Adipose tissue (tissue), 3 donors: ENCODE measurements around the gene C3orf52. TPM values are rescaled to one million over a fixed set of nuclear protein-coding genes. Genes with fewer than 3 reads are reported as not detected.

Source experiments
- H3K27ac ChIP-seq: one replicate; pipeline ENCODE4 v1.5.1; 2013; ENCODE audit warnings: low read depth, low read length
- WGBS, 3 donors: extraction: QIAGEN DNeasy Blood & Tissue Kit; methylation state at CpG; one replicate each; pipeline ENCODE4 v1.1.7; 2013; 5-methylcytosine and 5-hydroxymethylcytosine counted together
- polyA plus RNA-seq, 3 donors: library from polyadenylated mRNA; stranded (reverse); fragments of 200-250 nt; gene quantifications; one replicate each; pipeline ENCODE4 v1.2.3, GENCODE V29; 2013
- donor health status: healthy with polysubstance abuse.
- donor health status: Bipolar disorder and iron deficiency.
- donor health status: healthy.

The C3orf52 gene
- polyA plus RNA-seq, 3 donors: 0.22 to 10.8 (median 3.4) TPM

DNA sequence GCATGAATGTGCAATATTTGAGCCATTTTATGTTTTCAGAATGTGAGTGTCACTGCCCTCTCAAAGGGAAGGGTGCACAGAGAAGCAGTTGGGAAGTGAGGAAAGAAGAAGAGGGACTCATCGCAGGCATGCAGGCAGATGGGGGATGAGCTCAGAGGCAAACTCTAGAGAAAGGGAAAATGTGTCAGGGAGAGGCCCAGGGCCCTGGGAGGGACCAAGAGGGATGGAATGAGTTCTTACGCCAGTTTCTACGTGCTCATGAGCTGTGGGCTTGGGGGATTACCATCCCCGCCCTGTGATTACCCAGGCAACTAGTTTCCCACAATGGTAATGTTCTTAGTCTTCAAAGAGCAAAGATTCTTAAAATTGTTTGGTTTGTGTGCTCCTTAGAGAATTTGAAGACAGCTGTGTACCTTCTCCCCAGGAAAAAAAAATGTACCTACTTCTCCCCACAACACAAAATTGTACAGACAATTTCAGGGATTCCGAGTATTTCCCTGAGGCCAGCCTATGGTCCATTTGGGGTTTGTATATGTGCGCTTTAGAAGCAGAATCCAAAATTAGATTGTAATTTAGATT, 29.1 kb downstream of the C3orf52 start:
- 79 to 87% (median 84%) methylated on average over 6 of the region's 6 CpGs for WGBS, 3 donors
- no peak overlapping the region for H3K27ac ChIP-seq

DNA sequence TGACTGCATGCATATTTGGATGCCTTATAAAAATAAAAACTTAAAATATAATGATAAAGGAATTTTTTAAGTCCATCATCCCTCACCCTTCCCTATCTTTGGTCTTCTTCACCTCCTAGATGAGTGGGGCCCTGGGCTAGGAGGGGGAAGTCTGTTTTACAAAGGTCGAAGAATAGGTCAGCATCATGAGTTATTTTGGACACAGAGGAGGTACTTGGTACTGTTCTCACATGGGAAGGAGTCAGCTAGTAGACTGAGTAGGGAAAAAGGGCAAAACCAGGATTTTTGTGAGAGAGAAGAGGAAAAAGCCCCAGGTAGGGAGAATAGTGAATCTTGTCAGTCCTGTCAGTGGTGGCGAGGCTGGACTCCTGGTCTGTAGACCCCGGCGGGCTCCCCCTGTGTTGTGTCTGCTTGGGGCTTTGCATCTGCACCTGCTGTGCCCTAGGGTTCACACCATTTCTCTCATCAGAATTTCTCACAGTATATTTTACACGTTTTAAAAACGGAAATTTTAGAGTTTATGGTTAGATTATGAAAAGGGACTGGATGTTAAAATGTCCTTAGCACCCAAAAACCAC, 29.7 kb downstream of the C3orf52 start:
- no peak overlapping the region for H3K27ac ChIP-seq
- 84 to 90% (median 86%) methylated on average over 6 of the region's 6 CpGs for WGBS, 3 donors

DNA sequence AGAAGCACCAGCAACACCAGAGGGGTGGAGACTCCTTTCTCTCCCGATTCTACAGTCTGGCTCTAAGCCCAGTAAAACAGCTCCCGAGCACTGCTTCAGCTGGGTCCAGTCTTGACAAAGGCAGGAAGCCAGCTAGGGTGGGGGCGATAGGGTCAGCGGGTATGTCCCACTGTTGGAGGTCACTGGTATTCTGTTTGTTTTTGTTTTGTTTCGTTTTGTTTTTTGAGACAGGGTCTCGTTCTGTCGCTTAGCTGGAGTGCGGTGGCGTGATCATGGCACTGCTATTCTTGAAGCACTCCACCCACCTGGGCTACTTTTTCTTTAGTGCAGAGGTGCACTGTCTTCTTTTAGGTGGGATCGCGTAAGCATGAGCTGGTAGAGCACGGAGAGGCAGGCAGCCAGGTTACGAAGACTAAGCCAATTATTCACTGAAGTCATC, 30.6 kb downstream of the C3orf52 start:
- H3K27ac ChIP-seq: no peak overlapping the region
- 65 to 68% (median 67%) methylated on average over 13 of the region's 13 CpGs for WGBS, 3 donors

- no peak overlapping the region for H3K27ac ChIP-seq
- WGBS, 3 donors: 86 to 97% (median 86%) methylated on average over 1 of the region's 1 CpG
These were observed 31.2 kb downstream of the C3orf52 start for GRCh38 chr3:112117415-112117814.

- WGBS, 3 donors: 81 to 92% (median 90%) methylated on average over 4 of the region's 4 CpGs
- H3K27ac ChIP-seq: no peak overlapping the region
These were observed 31.8 kb downstream of the C3orf52 start for GRCh38 chr3:112117841-112118571.

- 50 to 81% (median 50%) methylated on average over 9 of the region's 9 CpGs for WGBS, 3 donors
- H3K27ac ChIP-seq: no peak overlapping the region
These were observed 34.0 kb downstream of the C3orf52 start for GRCh38 chr3:112119962-112120836.

DNA sequence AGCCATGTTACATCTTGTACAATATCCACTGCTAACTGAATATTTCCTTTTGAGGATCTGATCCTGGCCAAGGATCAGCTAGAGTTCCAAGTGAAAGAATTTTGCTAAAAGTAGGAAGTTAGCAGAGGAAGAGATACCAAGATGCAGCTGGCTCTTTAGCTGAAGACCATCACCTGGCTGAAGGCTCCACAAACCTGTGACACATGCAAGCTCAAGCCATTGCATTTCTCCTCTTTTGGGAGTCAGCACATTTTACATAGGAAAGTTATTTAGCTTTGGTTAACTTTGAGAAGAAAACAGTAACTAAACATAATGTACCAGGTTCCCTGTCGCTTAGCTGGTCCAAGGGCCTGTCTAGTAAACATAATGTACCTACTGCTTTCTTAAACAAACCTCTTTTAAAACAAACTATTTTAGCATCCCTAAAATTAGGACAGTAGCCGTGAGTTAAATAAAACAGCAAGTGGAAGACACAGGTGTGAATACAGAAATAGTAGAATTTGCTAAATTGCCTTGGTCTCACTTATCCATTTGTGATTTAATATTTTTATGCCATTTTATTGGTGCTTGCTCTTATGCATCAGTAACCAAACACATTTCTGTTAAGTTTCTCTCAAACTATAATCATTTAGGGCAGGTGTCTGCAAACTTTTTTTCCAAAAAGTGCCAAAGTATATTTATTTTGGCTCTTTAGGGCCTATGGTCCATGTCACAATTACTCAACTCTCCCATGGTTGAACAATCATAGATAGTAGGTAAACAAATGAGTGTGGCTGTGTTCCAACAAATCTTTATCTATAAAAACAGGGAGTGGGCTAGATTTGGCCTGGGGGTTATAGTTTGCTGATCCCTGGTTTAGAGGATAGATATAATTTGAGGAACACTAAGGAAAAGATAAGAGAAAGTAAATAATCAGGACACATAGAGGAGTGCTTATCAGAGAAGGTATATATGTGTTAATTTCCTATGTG, 35.7 kb downstream of the C3orf52 start:
- H3K27ac ChIP-seq: no peak overlapping the region
- WGBS, 3 donors: 92 to 95% (median 94%) methylated on average over 2 of the region's 2 CpGs

DNA sequence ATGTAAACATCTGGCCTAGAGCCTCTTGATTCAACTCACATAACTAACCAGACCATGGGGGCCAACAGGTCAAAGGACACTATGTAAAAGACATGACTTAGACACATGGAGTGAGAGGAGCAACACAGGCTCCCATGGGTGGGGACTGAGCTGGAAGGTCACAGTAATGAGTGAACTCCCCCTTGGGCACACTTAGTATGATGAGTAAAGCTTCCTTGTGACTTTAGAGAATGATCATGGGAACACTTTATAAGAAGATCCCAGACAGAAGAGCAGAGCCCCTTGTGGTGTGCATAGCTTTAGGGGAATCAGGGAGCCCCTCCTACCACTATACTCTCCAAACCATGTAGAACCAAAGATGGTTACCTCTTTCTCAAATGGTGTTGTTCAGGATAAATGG, 36.7 kb downstream of the C3orf52 start:
- no peak overlapping the region for H3K27ac ChIP-seq

GRCh38 chr3:112123548-112123947, 37.4 kb downstream of the C3orf52 start:
- 91 to 95% (median 92%) methylated on average over 2 of the region's 2 CpGs for WGBS, 3 donors
- H3K27ac ChIP-seq: no peak overlapping the region

GRCh38 chr3:112124907-112125607, 38.9 kb downstream of the C3orf52 start:
- H3K27ac ChIP-seq: no peak overlapping the region
- 74 to 87% (median 84%) methylated on average over 5 of the region's 5 CpGs for WGBS, 3 donors

- 50 to 72% (median 55%) methylated on average over 1 of the region's 1 CpG for WGBS, 3 donors
These were observed 40.3 kb downstream of the C3orf52 start for GRCh38 chr3:112126511-112126911.

GRCh38 chr3:112127522-112128494, 41.6 kb downstream of the C3orf52 start:
- WGBS, 3 donors: 48 to 70% (median 55%) methylated on average over 10 of the region's 10 CpGs
- no peak overlapping the region for H3K27ac ChIP-seq

More at GRCh38 chr3:112126511-112126911, 40.3 kb downstream of the C3orf52 start:
- no peak overlapping the region for H3K27ac ChIP-seq

DNA sequence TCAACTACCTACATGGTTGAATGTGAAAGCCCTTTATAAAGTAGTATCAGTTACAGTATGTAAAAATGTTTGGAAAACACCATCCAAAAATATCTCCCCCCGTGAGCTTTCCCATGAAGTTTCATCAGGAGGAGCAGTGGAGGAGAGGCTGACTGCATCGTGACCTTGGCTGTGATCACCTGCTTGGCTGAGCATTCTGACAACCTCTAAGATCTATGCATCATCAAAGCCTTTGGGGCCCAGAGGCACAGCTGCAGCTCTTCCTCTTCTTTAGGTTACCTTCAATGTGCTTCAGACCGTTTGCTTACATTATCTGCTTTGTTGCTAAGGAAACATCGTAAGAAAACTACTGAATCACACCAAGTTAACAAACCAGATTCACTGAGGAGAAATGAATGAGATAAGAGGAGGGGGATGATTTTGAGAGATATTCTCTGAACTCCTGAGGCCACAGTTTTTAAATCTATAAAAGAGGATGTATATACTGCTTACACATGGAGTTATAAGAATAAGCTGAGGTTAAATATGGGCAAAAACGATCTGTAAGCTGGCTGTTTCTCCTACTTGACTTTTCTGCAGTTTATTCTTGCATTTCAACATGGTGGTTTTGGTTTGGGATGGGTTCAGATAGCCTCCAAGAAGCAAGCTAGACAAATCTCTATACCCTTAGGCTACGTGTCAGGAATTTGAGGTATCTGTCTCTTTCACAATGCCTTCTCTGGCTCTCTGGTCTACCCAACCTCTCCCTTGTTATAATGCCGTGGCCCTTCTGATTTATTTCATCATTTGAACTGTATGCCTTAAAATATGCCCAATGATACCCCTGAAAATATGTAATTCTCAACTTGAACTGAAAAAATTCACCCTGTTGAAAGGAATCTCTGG, 42.9 kb downstream of the C3orf52 start:
- no peak overlapping the region for H3K27ac ChIP-seq
- 50 to 68% (median 53%) methylated on average over 7 of the region's 7 CpGs for WGBS, 3 donors

DNA sequence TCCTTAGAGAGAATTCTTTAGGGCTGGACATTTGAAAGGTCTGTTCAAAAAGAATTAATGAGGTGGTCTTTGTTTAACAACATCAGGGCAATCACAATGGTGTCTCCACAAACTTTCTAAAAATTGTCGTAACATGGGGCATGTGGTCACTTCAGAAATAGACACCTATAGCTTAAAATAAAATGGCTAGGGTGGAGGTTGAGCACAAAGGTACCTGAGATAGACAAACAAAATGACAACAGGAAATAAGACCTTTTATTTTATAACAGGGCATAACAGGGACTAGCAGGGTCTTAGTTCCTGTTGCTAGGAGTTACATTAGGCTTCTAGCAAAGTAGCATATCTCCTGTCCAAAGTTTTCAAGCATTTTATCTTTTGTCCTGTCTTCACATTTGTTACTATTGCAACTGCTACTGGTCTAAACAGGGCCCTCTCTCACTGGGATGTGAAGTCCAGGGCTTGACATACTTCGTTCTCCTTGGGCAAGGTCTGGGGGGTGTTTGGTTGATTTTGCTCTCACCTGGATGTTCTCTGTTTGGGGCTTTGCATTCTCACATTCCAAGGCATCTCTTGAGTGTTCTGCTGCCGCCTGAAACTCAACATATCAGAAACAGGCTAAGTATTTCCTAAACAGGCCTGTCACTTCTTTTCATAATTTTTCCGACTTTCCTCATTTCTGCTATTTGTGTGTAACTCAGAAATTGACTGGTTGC, 43.9 kb downstream of the C3orf52 start:
- WGBS, 3 donors: 79 to 95% (median 90%) methylated on average over 4 of the region's 4 CpGs
- H3K27ac ChIP-seq: no peak overlapping the region

DNA sequence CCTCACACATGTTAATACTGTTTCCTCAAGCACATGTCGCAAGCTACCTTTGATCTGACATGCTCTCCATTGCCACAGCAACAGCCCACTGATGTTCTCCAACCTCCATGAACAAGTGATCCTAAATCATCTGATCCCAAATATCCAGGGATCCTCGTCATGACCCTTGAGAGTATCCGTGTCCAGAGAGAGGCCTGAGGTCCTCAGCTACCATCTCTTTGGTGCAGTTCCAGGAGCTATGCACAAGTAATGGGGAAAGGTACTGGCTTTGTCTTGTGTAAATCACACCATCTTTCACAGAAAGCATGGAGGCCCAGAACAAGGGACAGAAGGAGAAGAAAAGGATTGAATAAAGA, 44.4 kb downstream of the C3orf52 start:
- 83 to 94% (median 87%) methylated on average over 3 of the region's 3 CpGs for WGBS, 3 donors
- H3K27ac ChIP-seq: no peak overlapping the region
